Measurements from ENCODE around the gene POFUT2.
A peak's percentile ranks its signal among the peaks of the same experiment; 100 is the strongest.

The POFUT2 gene

GRCh38 chr21:45287438-45288391 is at the start of gene POFUT2:
Gene POFUT2, minus strand, starts transcription at chr21:45287895. Its CDS starts 24 bp downstream, at chr21:45287871.
- H3K4me3 ChIP-seq (ENCODE audit: low read depth, low read length): peak within 1 kb of the TSS; percentile 91
- no peak for TF ChIP-seq CTCF (conservative IDR thresholded peaks at IDR 0.05; ENCODE audit: low read depth, low read length)
- DNase-seq (ENCODE audit: low read depth): peak; percentile 96

- no peak for TF ChIP-seq CTCF (conservative IDR thresholded peaks at IDR 0.05; ENCODE audit: low read depth, low read length)
- peak; percentile 33 for DNase-seq (ENCODE audit: low read depth)
- H3K4me3 ChIP-seq (ENCODE audit: low read depth, low read length): no peak overlapping the region
These were observed 49.2 kb upstream of the POFUT2 start for GRCh38 chr21:45336870-45337269.

GRCh38 chr21:45336535-45336810 is 48.8 kb upstream of the POFUT2 start:
- no peak overlapping the region for H3K4me3 ChIP-seq (ENCODE audit: low read depth, low read length)
- DNase-seq (ENCODE audit: low read depth): no peak
- no peak for TF ChIP-seq CTCF (conservative IDR thresholded peaks at IDR 0.05; ENCODE audit: low read depth, low read length)

- DNase-seq (ENCODE audit: low read depth): no peak
- no peak for TF ChIP-seq CTCF (conservative IDR thresholded peaks at IDR 0.05; ENCODE audit: low read depth, low read length)
- no peak overlapping the region for H3K4me3 ChIP-seq (ENCODE audit: low read depth, low read length)
These were observed 48.3 kb upstream of the POFUT2 start for GRCh38 chr21:45335761-45336534.

GRCh38 chr21:45335151-45335760 is 47.6 kb upstream of the POFUT2 start:
- TF ChIP-seq CTCF (conservative IDR thresholded peaks at IDR 0.05; ENCODE audit: low read depth, low read length): no peak
- no peak for DNase-seq (ENCODE audit: low read depth)
- H3K4me3 ChIP-seq (ENCODE audit: low read depth, low read length): no peak overlapping the region

GRCh38 chr21:45334591-45335081 is 46.9 kb upstream of the POFUT2 start:
- DNase-seq (ENCODE audit: low read depth): no peak
- no peak for TF ChIP-seq CTCF (conservative IDR thresholded peaks at IDR 0.05; ENCODE audit: low read depth, low read length)
- no peak overlapping the region for H3K4me3 ChIP-seq (ENCODE audit: low read depth, low read length)

Measured in choroid plexus epithelial cell (primary cell).